GM19351 (cell line): ENCODE results near the gene NCOR2.
"Not testable (repeated sequence)": the region's sequence is repeated elsewhere in the genome, so short reads cannot be mapped to it uniquely, and the experiment has no call there.

Source experiments
- ATAC-seq: cut with Tn5 transposase; IDR thresholded peaks from one replicate; pipeline ENCODE4 v1.9.1; 2021; ENCODE audit warnings: mild to moderate bottlenecking, moderate library complexity; ENCODE audit not compliant: unreplicated experiment

The NCOR2 gene

GRCh38 chr12:124601706-124602105 is 34.3 kb upstream of the NCOR2 start:
- ATAC-seq: no peak

GRCh38 chr12:124599074-124599999 is 31.9 kb upstream of the NCOR2 start:
- no peak for ATAC-seq

GRCh38 chr12:124597041-124597440 is 29.6 kb upstream of the NCOR2 start:
- ATAC-seq: no peak

GRCh38 chr12:124595444-124595843 is 28.0 kb upstream of the NCOR2 start:
- no peak for ATAC-seq

- ATAC-seq: no peak
Measured at GRCh38 chr12:124594851-124595250, 27.4 kb upstream of the NCOR2 start.

GRCh38 chr12:124593851-124594401 is 26.5 kb upstream of the NCOR2 start:
- ATAC-seq: no peak

GRCh38 chr12:124593176-124593575 is 25.8 kb upstream of the NCOR2 start:
- ATAC-seq: no peak

GRCh38 chr12:124592481-124593160 is 25.2 kb upstream of the NCOR2 start:
- peak; percentile 53 for ATAC-seq

GRCh38 chr12:124592050-124592449 is 24.6 kb upstream of the NCOR2 start:
- no peak for ATAC-seq

GRCh38 chr12:124590447-124590846 is 23.0 kb upstream of the NCOR2 start:
- ATAC-seq: no peak

- no peak for ATAC-seq
Measured at GRCh38 chr12:124588751-124589267, 21.4 kb upstream of the NCOR2 start.

- no peak for ATAC-seq
Measured at GRCh38 chr12:124588018-124588634, 20.7 kb upstream of the NCOR2 start.

GRCh38 chr12:124586756-124587155 is 19.3 kb upstream of the NCOR2 start:
- no peak for ATAC-seq

- not testable (repeated sequence) for ATAC-seq
Measured at GRCh38 chr12:124584494-124584893, 17.1 kb upstream of the NCOR2 start.

GRCh38 chr12:124583854-124584253 is 16.4 kb upstream of the NCOR2 start:
- no peak for ATAC-seq

- no peak for ATAC-seq
Measured at GRCh38 chr12:124582108-124582424, 14.7 kb upstream of the NCOR2 start.

GRCh38 chr12:124581307-124582107 is 14.1 kb upstream of the NCOR2 start:
- no peak for ATAC-seq

GRCh38 chr12:124579921-124580517 is 12.6 kb upstream of the NCOR2 start:
- ATAC-seq: no peak

- ATAC-seq: no peak
Measured at GRCh38 chr12:124578854-124579253, 11.4 kb upstream of the NCOR2 start.

- no peak for ATAC-seq
Measured at GRCh38 chr12:124578445-124578844, 11.0 kb upstream of the NCOR2 start.
